Measurements from ENCODE around the gene TP53I3.

TP53I3 gene

GRCh38 chr2:24076849-24077534, 7.6 kb downstream of the TP53I3 start:
- Histone ChIP-seq H2BK5ac (ENCODE audit: low read depth, low read length, poor library complexity, severe bottlenecking) (peak overlapping the region; percentile 63), H3K4me2 (ENCODE audit: low read length, poor library complexity, severe bottlenecking) (peak overlapping the region; percentile 90), H3K9ac (ENCODE audit: low read length) (peak overlapping the region; percentile 75), H3K79me1 (replicated peaks; ENCODE audit: low read length, poor library complexity, severe bottlenecking) (peaks cover 19% of the 10 kb centered on the region), H3K9me3 (ENCODE audit: control insufficient read depth, low read length) (no peaks in the 10 kb centered on the region), H3K14ac (ENCODE audit: low read length in 2 of 2) (peak overlapping the region in 1 of 2 experiments; percentile 98), H3K4ac (ENCODE audit: low read depth in 1 of 2, low read length in 2 of 2) (peak overlapping the region; percentile 77 to 93), H2AK5ac (ENCODE audit: low read length, severe bottlenecking) (peak overlapping the region; percentile 68), H3K4me1 (ENCODE audit: control insufficient read depth, insufficient read depth, low read depth, low read length) (peaks cover 11% of the 10 kb centered on the region), H3K18ac (ENCODE audit: low read depth in 1 of 2, low read length in 2 of 2) (peak overlapping the region; percentile 83 to 96), H3K23ac (ENCODE audit: low read length in 2 of 2) (peak overlapping the region in 1 of 2 experiments; percentile 95), H4K91ac (ENCODE audit: low read length) (peak overlapping the region; percentile 95), H3K27me3 (ENCODE audit: control insufficient read depth in 1 of 2, insufficient read depth in 1 of 2, low read length in 2 of 2) (no peaks in the 10 kb centered on the region), H3K36me3 (ENCODE audit: control insufficient read depth in 1 of 2, insufficient read depth in 2 of 2, low read depth in 1 of 2, low read length in 2 of 2) (peaks cover 16 to 54% of the 10 kb centered on the region in 2 experiments), H2BK12ac (ENCODE audit: low read length in 2 of 2) (peak overlapping the region in 1 of 2 experiments; percentile 71), H2BK120ac (ENCODE audit: low read depth, low read length) (peak overlapping the region; percentile 74), H3K4me3 (ENCODE audit: insufficient read depth in 1 of 2, low read depth in 1 of 2, low read length in 2 of 2) (peak overlapping the region; percentile 79 to 93), H2BK15ac (ENCODE audit: low read depth, poor library complexity, severe bottlenecking) (peak overlapping the region; percentile 83), H3K27ac (ENCODE audit: low read length, poor library complexity, severe bottlenecking) (peak overlapping the region; percentile 64), H4K8ac (ENCODE audit: low read length) (peak overlapping the region; percentile 98), H2AFZ (ENCODE audit: low read depth, low read length) (peak overlapping the region; percentile 70)
- 2% methylated on average over 39 of the region's 41 CpGs for WGBS
- DNase-seq: no peak

DNA sequence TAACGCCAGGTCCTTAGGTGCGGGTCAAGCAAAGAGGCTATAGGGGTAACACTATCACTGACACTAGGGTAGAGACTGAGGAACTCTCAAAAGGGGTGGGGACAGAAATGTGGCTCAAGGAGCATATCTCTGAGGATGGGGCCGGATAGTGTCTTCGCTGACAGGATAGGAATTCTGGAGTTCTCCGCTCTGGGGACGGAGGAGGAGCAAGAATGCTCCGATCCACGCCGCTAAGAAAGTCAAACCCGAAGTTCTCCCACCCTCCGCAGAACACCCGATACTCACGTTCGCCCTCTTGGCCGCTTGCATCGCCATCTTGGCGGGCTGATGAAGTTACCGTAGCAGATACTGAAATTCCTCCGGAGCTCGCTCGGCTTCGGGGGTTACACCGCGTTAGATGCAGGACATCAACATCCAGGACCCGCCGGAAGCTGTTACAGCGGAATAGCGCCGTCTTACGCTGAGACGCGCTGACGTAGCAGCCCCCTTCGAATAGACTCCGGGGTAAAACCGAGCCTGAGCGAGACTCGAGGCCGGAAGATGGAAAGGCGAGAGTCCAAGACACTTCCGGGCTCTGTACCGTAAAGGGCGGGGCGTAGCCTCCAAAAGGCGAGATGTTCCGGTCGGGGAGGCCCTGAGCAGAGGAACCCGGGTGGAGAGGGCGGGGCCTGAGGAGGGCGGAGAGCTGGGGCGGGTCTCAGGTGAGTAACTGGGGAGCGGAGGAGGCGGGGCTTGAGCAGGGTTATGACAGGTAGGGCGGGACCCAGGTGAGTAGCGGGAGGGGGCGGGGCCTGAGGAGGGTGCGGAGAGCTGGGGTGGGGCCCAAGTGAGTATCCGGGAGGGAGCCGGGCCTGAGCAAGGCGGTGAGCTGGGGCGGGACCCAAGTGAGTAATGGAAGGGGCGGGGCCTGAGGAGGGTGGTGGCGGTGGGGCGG, 8.5 kb downstream of the TP53I3 start, which contains the start of gene SF3B6:
Gene SF3B6 (minus strand): TSS at position 412 of the 934 bp plus-strand sequence. CDS start 97 bp downstream, at position 315.
- H3K18ac ChIP-seq (ENCODE audit: low read depth in 1 of 2, low read length in 2 of 2): peak within 1 kb of the TSS; percentile 83 to 96
- peak within 1 kb of the TSS in 1 of 2 experiments; percentile 98 for H3K14ac ChIP-seq (ENCODE audit: low read length in 2 of 2)
- H3K4ac ChIP-seq (ENCODE audit: low read depth in 1 of 2, low read length in 2 of 2): peak within 1 kb of the TSS; percentile 77 to 93
- no peak within 1 kb of the TSS for H2AK5ac ChIP-seq (ENCODE audit: low read length, severe bottlenecking)
- peak within 1 kb of the TSS; percentile 92 for H3K9ac ChIP-seq (ENCODE audit: low read length)
- peaks cover 18 to 54% of the 10 kb centered on the region in 2 experiments for H3K36me3 ChIP-seq (ENCODE audit: control insufficient read depth in 1 of 2, insufficient read depth in 2 of 2, low read depth in 1 of 2, low read length in 2 of 2)
- H2BK15ac ChIP-seq (ENCODE audit: low read depth, poor library complexity, severe bottlenecking): peak within 1 kb of the TSS; percentile 83
- WGBS: 1% methylated on average over 64 of the region's 64 CpGs
- peaks cover 11% of the 10 kb centered on the region for H3K4me1 ChIP-seq (ENCODE audit: control insufficient read depth, insufficient read depth, low read depth, low read length)
- peak within 1 kb of the TSS; percentile 90 for H3K4me2 ChIP-seq (ENCODE audit: low read length, poor library complexity, severe bottlenecking)
- H3K4me3 ChIP-seq (ENCODE audit: insufficient read depth in 1 of 2, low read depth in 1 of 2, low read length in 2 of 2): peak within 1 kb of the TSS; percentile 93 to 94
- DNase-seq: peak; percentile 99
- peak within 1 kb of the TSS; percentile 87 for H3K27ac ChIP-seq (ENCODE audit: low read length, poor library complexity, severe bottlenecking)
- H2BK5ac ChIP-seq (ENCODE audit: low read depth, low read length, poor library complexity, severe bottlenecking): peak within 1 kb of the TSS; percentile 63
- H3K79me1 ChIP-seq (replicated peaks; ENCODE audit: low read length, poor library complexity, severe bottlenecking): peaks cover 17% of the 10 kb centered on the region
- H4K91ac ChIP-seq (ENCODE audit: low read length): peak within 1 kb of the TSS; percentile 95
- H2AFZ ChIP-seq (ENCODE audit: low read depth, low read length): peak within 1 kb of the TSS; percentile 70
- peak within 1 kb of the TSS in 1 of 2 experiments; percentile 95 for H3K23ac ChIP-seq (ENCODE audit: low read length in 2 of 2)
- no peaks in the 10 kb centered on the region for H3K9me3 ChIP-seq (ENCODE audit: control insufficient read depth, low read length)
- H2BK12ac ChIP-seq (ENCODE audit: low read length in 2 of 2): peak within 1 kb of the TSS in 1 of 2 experiments; percentile 71
- no peaks in the 10 kb centered on the region for H3K27me3 ChIP-seq (ENCODE audit: control insufficient read depth in 1 of 2, insufficient read depth in 1 of 2, low read length in 2 of 2)
- peak within 1 kb of the TSS; percentile 74 for H2BK120ac ChIP-seq (ENCODE audit: low read depth, low read length)
- peak within 1 kb of the TSS; percentile 98 for H4K8ac ChIP-seq (ENCODE audit: low read length)

- Histone ChIP-seq H2AFZ (ENCODE audit: low read depth, low read length) (no peak overlapping the region), H2BK15ac (ENCODE audit: low read depth, poor library complexity, severe bottlenecking) (no peak overlapping the region), H3K36me3 (ENCODE audit: control insufficient read depth in 1 of 2, insufficient read depth in 2 of 2, low read depth in 1 of 2, low read length in 2 of 2) (peaks cover 16 to 51% of the 10 kb centered on the region in 2 experiments), H3K4me2 (ENCODE audit: low read length, poor library complexity, severe bottlenecking) (peak overlapping the region; percentile 39), H2AK5ac (ENCODE audit: low read length, severe bottlenecking) (no peak overlapping the region), H3K79me1 (replicated peaks; ENCODE audit: low read length, poor library complexity, severe bottlenecking) (peaks cover 14% of the 10 kb centered on the region), H3K18ac (ENCODE audit: low read depth in 1 of 2, low read length in 2 of 2) (no peak overlapping the region), H2BK120ac (ENCODE audit: low read depth, low read length) (no peak overlapping the region), H3K4me3 (ENCODE audit: insufficient read depth in 1 of 2, low read depth in 1 of 2, low read length in 2 of 2) (peak overlapping the region in 1 of 2 experiments; percentile 94), H2BK12ac (ENCODE audit: low read length in 2 of 2) (no peak overlapping the region), H3K27ac (ENCODE audit: low read length, poor library complexity, severe bottlenecking) (no peak overlapping the region), H3K9me3 (ENCODE audit: control insufficient read depth, low read length) (no peaks in the 10 kb centered on the region), H2BK5ac (ENCODE audit: low read depth, low read length, poor library complexity, severe bottlenecking) (no peak overlapping the region), H3K4ac (ENCODE audit: low read depth in 1 of 2, low read length in 2 of 2) (no peak overlapping the region), H3K14ac (ENCODE audit: low read length in 2 of 2) (no peak overlapping the region), H3K4me1 (ENCODE audit: control insufficient read depth, insufficient read depth, low read depth, low read length) (peaks cover 11% of the 10 kb centered on the region), H3K9ac (ENCODE audit: low read length) (peak overlapping the region; percentile 92), H3K23ac (ENCODE audit: low read length in 2 of 2) (no peak overlapping the region), H4K91ac (ENCODE audit: low read length) (no peak overlapping the region), H3K27me3 (ENCODE audit: control insufficient read depth in 1 of 2, insufficient read depth in 1 of 2, low read length in 2 of 2) (no peaks in the 10 kb centered on the region), H4K8ac (ENCODE audit: low read length) (no peak overlapping the region)
- no peak for DNase-seq
- 87% methylated on average over 3 of the region's 5 CpGs for WGBS
Measured at GRCh38 chr2:24075259-24075658, 9.4 kb downstream of the TP53I3 start.

Data from mesenchymal stem cell (in vitro differentiated cells and primary cell).